B cell (primary cell): Measurements from ENCODE around the gene ATOSB. TPM values are rescaled to one million over a fixed set of nuclear protein-coding genes. Genes with fewer than 3 reads are reported as not detected.
A peak's percentile ranks its signal among the peaks of the same experiment; 100 is the strongest.

Experiments
- ATAC-seq: fragments of 200-7000 bp; cut with Tn5 transposase; one replicate; pipeline ENCODE4 v1.10.0; 2021; ENCODE audit warnings: low read depth, mild to moderate bottlenecking, moderate number of reproducible peaks, moderate library complexity
- CTCF ChIA-PET: fragments of 350-600 bp; sonication (Branson Sonifier 250); formaldehyde crosslinking; loops from one replicate; lab custom pipeline; 2021; ENCODE audit warnings: antibody characterized with exemption, inconsistent platforms; lab: Charles Lee
- POLR2A ChIA-PET: fragments of 350-600 bp; sonication (Branson Sonifier 250); formaldehyde crosslinking; loops from one replicate; lab custom pipeline; 2021; ENCODE audit warnings: antibody characterized with exemption; lab: Charles Lee
- DNase-seq: peaks from one replicate; pipeline ENCODE4 v3.0.0; 2013
- H2AFZ ChIP-seq: 2 replicates; pipeline ENCODE4 v1.6.1; 2012; ENCODE audit warnings: mild to moderate bottlenecking, low read depth, low read length; ENCODE audit not compliant: insufficient read depth, poor library complexity, severe bottlenecking
- H3K27ac ChIP-seq, 2 donors: 1 replicate in 1 of 2; 2 replicates in 1 of 2; pipeline ENCODE4 v1.5.1; 2012 to 2013; ENCODE audit warnings: low read length in 2 of 2, mild to moderate bottlenecking in 2 of 2, moderate library complexity in 1 of 2
- H3K27me3 ChIP-seq, 4 experiments: fragments of 200-600 bp in 1 of 4; sonication (generic) in 1 of 4; replicated peaks in 1 of 4; 1 replicate in 2 of 4; 2 replicates in 2 of 4; pipeline versions ENCODE4 v1.6.1 to v1.7.0; 2013 to 2016; ENCODE audit warnings: low read length in 3 of 4, mild to moderate bottlenecking in 2 of 4, mixed read lengths in 1 of 4, moderate library complexity in 1 of 4; ENCODE audit not compliant: insufficient read depth in 4 of 4, control insufficient read depth in 3 of 4; ENCODE audit errors: control extremely low read depth in 1 of 4
- H3K36me3 ChIP-seq, 2 experiments: replicated peaks in 1 of 2; 1 replicate in 1 of 2; 2 replicates in 1 of 2; pipeline versions ENCODE4 v1.6.1 to v1.7.1; 2013; ENCODE audit warnings: low read length in 1 of 2; ENCODE audit not compliant: insufficient read depth in 2 of 2, control insufficient read depth in 1 of 2; ENCODE audit errors: control extremely low read depth in 1 of 2, extremely low read depth in 1 of 2
- H3K4me1 ChIP-seq, 2 donors: fragments of 200-600 bp in 1 of 2; sonication (generic) in 1 of 2; 1 replicate in 1 of 2; 2 replicates in 1 of 2; pipeline versions ENCODE4 v1.5.1 to v1.6.1; 2013 to 2017; ENCODE audit warnings: low read length in 2 of 2; ENCODE audit not compliant: control insufficient read depth in 2 of 2, insufficient read depth in 2 of 2
- H3K4me2 ChIP-seq: replicated peaks from 2 replicates; pipeline ENCODE3; 2012; ENCODE audit warnings: mild to moderate bottlenecking, low read depth, low read length; ENCODE audit not compliant: poor library complexity, severe bottlenecking
- H3K4me3 ChIP-seq, 5 experiments: fragments of 200-600 bp in 1 of 5; sonication (generic) in 1 of 5; 1 replicate in 3 of 5; 2 replicates in 2 of 5; pipeline versions ENCODE4 v1.5.1 to v1.7.0; 2011 to 2016; ENCODE audit warnings: low read length in 4 of 5, mild to moderate bottlenecking in 4 of 5, low read depth in 2 of 5, control low read depth in 1 of 5, moderate library complexity in 1 of 5; ENCODE audit not compliant: insufficient read depth in 1 of 5; ENCODE audit errors: control extremely low read depth in 1 of 5, extremely low read depth in 1 of 5
- H3K79me2 ChIP-seq: fragments of 200-600 bp; sonication (generic); one replicate; pipeline ENCODE4 v1.6.0; 2016; ENCODE audit warnings: low read length; ENCODE audit not compliant: control insufficient read depth, insufficient read depth
- H3K9ac ChIP-seq: fragments of 200-600 bp; sonication (generic); 2 replicates; pipeline ENCODE4 v1.6.1; 2017; ENCODE audit warnings: mild to moderate bottlenecking, low read length, moderate library complexity
- H3K9me3 ChIP-seq, 3 donors: one replicate each; pipeline versions ENCODE4 v1.6.1 to v1.7.1; 2013; ENCODE audit warnings: low read length in 2 of 3; ENCODE audit not compliant: control insufficient read depth in 2 of 3, insufficient read depth in 1 of 3; ENCODE audit errors: control extremely low read depth in 1 of 3
- H4K20me1 ChIP-seq: 2 replicates; pipeline ENCODE4 v1.6.0; 2012; ENCODE audit warnings: mild to moderate bottlenecking, low read length; ENCODE audit not compliant: insufficient read depth, control insufficient read depth, poor library complexity, severe bottlenecking
- H3K27ac Mint-ChIP-seq: one replicate; pipeline ENCODE4 v1.8.0; 2021; ENCODE audit warnings: mixed read lengths
- H3K27me3 Mint-ChIP-seq: one replicate; pipeline ENCODE4 v1.8.0; 2021; ENCODE audit warnings: mixed read lengths
- H3K4me1 Mint-ChIP-seq: one replicate; pipeline ENCODE4 v1.8.0; 2021; ENCODE audit warnings: mixed read lengths
- H3K4me3 Mint-ChIP-seq: one replicate; pipeline ENCODE4 v1.8.0; 2021; ENCODE audit warnings: mixed read lengths
- H3K9me3 Mint-ChIP-seq: one replicate; pipeline ENCODE4 v1.8.0; 2022; ENCODE audit warnings: mixed read lengths; ENCODE audit not compliant: insufficient read depth
- EZH2 ChIP-seq: IDR thresholded peaks from 2 replicates; pipeline ENCODE4 v1.6.1; 2012; ENCODE audit warnings: borderline replicate concordance, low read depth, mild to moderate bottlenecking, moderate library complexity, low read length; ENCODE audit not compliant: insufficient read depth, poor library complexity, severe bottlenecking
- WGBS: methylation state at CpG from one replicate; pipeline ENCODE4 v1.1.5; 2013; ENCODE audit warnings: missing lambda C conversion rate; ENCODE audit not compliant: insufficient coverage; 5-methylcytosine and 5-hydroxymethylcytosine counted together
- intact Hi-C: fragments of 100-400 bp; cut with micrococcal nuclease; formaldehyde crosslinking; loops from one replicate; pipeline ENCODE4 v1.10.0; 2022
- polyA plus RNA-seq: library from polyadenylated mRNA; depleted of rRNA; stranded (reverse); fragments of >200 nt; gene quantifications from 2 replicates; pipeline ENCODE4 v1.2.3, GENCODE V29; 2012
- total RNA-seq, 2 donors: library from RNA; stranded (reverse); fragments of 120-200 nt in 1 of 2; gene quantifications; 1 replicate in 1 of 2; 2 replicates in 1 of 2; pipeline versions ENCODE4 v1.2.3 to v1.2.4, GENCODE V29; 2013 to 2022
- TF ChIP-seq, protein P1 (sequence below): fragments of 200-600 bp; IDR thresholded peaks from one replicate; pipeline ENCODE4 v1.8.0; 2022; ENCODE audit warnings: antibody characterized with exemption, mild to moderate bottlenecking

The ATOSB gene
- total and polyA plus RNA-seq, 2 donors (not counting 1 experiment from before 2014, with no cell fraction given), result 6.5 to 9.4 TPM

DNA sequence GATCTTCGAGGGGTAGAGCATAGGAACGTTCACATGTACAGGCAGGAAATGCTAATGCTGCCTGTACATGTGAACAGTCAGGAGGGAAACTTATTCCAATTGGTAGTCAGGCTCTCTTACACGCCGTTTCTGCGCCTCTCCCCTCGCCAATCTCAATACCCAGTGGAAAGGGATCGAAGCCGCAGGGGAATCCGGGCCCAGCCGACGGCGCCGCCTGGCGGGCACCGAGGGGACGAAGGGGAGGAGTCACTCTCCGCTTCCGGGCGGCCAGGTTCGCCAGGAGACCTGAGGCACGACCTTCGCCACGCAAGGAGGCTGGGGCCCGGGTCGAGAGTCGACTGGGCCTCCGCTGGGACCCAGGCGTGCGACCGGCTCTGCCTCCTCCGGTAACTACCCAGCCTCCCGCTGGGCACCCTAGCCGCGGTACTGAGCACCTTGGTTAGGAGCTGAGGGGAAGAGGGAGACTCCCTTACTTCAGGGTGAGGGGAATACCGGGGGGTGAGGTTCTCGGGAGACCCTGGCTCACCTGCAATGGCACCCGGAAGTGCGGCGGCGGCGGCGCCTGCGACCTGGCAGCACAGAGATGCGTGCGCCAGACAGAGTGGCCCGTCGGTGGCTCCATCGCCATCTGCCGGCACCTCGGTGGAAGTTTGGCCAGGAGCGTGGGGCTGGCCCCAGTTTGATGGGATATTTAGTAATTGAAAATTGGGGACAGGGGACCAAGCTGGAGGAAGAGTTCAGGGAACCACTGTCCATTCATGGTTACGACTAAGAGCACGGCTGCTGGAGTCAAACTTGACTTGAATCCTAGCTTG is 19.4 kb downstream of the ATOSB start, which contains the start of gene PIGO:
Gene PIGO, minus strand, starts transcription at position 557 of the 815 bp plus-strand sequence. CDS start 1,026 bp downstream, outside the sequence.
- no peak for TF ChIP-seq EZH2
- TF ChIP-seq, protein P1, sequence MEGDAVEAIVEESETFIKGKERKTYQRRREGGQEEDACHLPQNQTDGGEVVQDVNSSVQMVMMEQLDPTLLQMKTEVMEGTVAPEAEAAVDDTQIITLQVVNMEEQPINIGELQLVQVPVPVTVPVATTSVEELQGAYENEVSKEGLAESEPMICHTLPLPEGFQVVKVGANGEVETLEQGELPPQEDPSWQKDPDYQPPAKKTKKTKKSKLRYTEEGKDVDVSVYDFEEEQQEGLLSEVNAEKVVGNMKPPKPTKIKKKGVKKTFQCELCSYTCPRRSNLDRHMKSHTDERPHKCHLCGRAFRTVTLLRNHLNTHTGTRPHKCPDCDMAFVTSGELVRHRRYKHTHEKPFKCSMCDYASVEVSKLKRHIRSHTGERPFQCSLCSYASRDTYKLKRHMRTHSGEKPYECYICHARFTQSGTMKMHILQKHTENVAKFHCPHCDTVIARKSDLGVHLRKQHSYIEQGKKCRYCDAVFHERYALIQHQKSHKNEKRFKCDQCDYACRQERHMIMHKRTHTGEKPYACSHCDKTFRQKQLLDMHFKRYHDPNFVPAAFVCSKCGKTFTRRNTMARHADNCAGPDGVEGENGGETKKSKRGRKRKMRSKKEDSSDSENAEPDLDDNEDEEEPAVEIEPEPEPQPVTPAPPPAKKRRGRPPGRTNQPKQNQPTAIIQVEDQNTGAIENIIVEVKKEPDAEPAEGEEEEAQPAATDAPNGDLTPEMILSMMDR, result peak; percentile 85
- Mint-ChIP-seq H3K9me3 (no peaks in the 10 kb centered on the region), H3K27ac (peak within 1 kb of the TSS; percentile 94), H3K4me1 (peaks cover 34% of the 10 kb centered on the region), H3K27me3 (no peaks in the 10 kb centered on the region), H3K4me3 (peak within 1 kb of the TSS; percentile 90)
- Histone ChIP-seq H3K36me3 (peaks cover 3 to 56% of the 10 kb centered on the region in 2 experiments), H3K4me1 (peaks cover 7 to 16% of the 10 kb centered on the region in 2 donors), H3K4me3 (peak within 1 kb of the TSS; percentile 61 to 100 (median 93)), H3K27me3 (no peaks in the 10 kb centered on the region), H4K20me1 (no peaks in the 10 kb centered on the region), H3K4me2 (peak within 1 kb of the TSS; percentile 91), H2AFZ (peak within 1 kb of the TSS; percentile 84), H3K79me2 (peaks cover 8% of the 10 kb centered on the region), H3K9me3 (no peaks in the 10 kb centered on the region), H3K9ac (peak within 1 kb of the TSS; percentile 99), H3K27ac (peak within 1 kb of the TSS; percentile 99)
- DNase-seq (peak; percentile 94), ATAC-seq (peak; percentile 92)
- CTCF ChIA-PET, result interaction anchor here (0.8 to 4.1 kb wide), 14 partner anchors 10 to 380 kb away, joined by 3 to 61 read pairs (median 8); partner anchors contain the start of genes ATOSB, FANCG and VCP
- under 1% methylated on average over 51 of the region's 53 CpGs for WGBS
- intact Hi-C loops, result loop anchor here (1.0 to 5.0 kb wide), 5 partner anchors 16 to 719 kb away; partner anchors contain the start of genes DNAJB5, MYORG and VCP
- POLR2A ChIA-PET, result interaction anchor here (0.8 to 1.2 kb wide), 3 partner anchors 15 to 24 kb away, joined by 3 to 4 read pairs (median 3); partner anchors contain the start of gene VCP
